K562 treated with DMSO at 1 percent for 12 hours (cell line): ENCODE results near the gene POLR2A. TPM values are rescaled to one million over a fixed set of nuclear protein-coding genes. Genes with fewer than 3 reads are reported as not detected.

ENCODE experiments used
- total RNA-seq: library from RNA; unstranded; fragments of 300-600 nt; gene quantifications from 2 replicates; pipeline ENCODE4 v1.2.3, GENCODE V29; 2022; ENCODE audit not compliant: insufficient read depth

Gene POLR2A
- total RNA-seq = 19.1 and 87.4 TPM in 2 replicates

DNA sequence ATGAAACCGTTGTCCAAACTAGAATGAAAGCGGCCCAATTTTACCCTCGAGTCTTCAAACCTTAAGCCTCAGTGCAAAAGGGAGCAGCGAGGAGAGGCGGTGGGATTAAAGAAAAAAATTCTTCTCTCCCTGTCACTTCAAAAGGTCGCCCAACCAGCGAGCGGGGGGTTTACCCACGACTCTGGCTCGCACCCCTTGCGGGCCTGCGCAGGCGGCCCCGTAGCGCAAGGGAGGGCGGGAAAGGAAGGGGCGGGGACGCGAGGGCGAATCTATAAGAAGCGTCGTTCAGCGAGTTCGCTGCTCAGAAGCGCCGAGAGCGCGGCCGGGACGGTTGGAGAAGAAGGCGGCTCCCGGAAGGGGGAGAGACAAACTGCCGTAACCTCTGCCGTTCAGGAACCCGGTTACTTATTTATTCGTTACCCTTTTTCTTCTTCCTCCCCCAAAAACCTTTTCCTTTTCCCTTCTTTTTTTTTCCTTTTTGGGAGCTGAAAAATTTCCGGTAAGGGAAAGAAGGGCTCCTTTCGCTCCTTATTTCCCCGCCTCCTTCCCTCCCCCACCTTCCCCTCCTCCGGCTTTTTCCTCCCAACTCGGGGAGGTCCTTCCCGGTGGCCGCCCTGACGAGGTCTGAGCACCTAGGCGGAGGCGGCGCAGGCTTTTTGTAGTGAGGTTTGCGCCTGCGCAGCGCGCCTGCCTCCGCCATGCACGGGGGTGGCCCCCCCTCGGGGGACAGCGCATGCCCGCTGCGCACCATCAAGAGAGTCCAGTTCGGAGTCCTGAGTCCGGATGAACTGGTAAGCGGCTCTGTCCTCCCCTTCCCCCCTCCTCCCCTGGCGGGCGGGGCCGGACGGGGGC is at the start of gene POLR2A:
Gene POLR2A (plus strand): TSS at position 300 of the 852 bp plus-strand sequence.

DNA sequence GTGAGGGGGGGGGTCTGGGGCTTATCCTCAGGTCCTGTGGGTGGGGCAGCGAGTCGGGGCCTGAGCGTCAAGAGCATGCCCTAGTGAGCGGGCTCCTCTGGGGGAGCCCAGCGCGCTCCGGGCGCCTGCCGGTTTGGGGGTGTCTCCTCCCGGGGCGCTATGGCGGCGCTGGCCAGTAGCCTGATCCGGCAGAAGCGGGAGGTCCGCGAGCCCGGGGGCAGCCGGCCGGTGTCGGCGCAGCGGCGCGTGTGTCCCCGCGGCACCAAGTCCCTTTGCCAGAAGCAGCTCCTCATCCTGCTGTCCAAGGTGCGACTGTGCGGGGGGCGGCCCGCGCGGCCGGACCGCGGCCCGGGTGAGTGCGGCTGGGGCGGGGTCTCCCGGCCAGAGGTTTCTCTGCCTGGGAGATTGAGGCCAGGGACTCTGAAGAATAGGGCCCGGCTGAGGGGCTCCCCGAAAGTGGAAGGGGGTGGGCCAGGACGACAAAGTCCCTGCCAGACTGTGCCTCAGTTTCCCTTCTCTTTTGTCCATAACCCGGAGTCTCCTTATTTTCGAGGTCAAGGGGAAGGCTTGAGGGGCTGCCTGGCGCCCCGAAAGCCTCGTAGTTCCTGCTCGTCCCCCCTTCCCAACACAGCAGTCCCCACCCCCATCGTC is 44.6 kb upstream of the POLR2A start, which contains the start of gene FGF11:
Gene FGF11 (plus strand): TSS at position 51 of the 651 bp plus-strand sequence. CDS start 109 bp downstream, at position 160.

DNA sequence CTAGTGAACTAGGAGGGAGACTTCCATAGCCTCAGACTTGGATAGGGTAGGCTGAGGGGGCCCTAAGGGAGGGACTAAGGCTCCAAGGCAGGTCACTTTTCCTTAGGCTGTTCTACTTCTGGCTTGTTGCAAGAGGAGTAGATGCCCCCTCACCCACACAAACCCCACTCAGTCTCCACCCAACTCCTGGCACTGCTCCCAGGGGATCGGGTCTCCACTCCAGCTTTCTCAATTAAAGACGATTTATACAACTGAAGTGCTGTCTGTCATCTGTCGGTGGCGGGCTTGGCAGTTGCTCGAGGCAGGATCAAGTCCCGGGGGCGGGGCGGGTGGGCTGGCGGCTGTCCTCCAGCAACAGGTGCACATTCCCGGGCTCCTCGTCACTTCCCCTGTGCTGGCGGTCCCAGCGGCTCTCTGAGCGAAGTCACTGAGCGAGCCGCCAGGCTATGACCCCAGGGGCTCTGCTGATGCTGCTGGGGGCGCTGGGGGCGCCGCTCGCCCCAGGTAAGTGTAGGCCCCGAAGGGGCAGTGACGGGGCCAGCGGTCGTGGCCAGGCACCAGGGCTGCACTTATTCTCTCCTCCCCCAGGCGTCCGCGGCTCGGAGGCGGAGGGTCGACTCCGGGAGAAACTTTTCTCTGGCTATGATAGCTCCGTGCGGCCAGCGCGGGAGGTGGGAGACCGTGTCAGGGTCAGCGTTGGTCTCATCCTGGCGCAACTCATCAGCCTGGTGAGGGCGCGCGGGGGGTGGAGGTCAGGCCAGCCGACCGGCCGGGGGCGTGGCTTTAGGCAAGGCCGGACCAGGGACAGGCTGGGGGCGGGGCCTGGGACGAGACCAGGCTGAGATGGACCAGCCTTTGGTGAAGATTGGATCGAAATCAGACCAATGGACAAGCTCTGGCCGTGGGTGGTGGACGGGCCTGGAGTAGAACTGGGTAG is 39.2 kb upstream of the POLR2A start, which contains the start of gene CHRNB1:
Gene CHRNB1 (plus strand): TSS at position 380 of the 937 bp plus-strand sequence. CDS start 67 bp downstream, at position 447.

DNA sequence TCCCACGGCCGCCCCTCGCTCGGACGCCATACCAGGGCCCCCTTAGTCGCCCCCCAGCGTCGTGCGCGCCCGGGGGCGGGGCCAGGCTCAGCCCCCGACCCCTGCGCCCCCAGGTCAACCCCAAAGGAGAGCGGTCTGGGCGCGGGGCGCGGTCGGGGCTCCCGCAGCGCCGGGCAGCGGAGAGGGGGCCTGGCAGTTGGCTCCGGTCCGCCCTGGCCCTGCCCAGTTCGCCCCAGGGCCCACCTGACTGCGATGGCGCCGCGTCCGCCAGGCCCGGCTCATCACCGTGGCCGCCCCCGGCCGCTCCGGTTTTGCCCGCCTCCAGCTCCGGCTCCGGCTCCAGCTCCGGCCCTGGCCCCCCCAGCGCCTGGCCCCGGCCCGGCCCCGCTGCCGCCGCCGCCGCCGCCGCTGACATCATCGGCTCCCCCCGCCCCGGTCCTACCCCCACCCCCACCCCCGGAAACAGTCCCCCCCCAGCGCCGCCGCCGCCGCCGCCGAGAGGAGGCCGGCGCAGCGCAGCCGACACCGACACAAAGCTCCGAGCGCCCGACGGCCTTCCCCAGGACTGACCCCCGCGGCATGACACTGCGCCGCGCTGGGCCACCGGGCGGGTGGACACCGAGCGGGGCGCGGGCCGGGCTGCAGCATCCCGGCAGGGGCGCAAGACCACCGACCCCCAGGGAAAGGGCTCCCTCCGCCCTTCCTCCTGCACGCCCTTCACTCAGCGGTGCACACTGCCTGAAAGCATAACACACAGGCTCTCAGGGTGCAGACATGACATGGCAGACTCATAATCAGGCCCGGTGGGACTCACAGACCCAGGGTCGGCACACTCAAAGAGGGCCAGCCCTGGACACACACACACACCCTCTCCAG is 4.7 kb upstream of the POLR2A start, which contains the start of gene ZBTB4:
Gene ZBTB4 (minus strand): TSS at position 419 of the 876 bp plus-strand sequence. CDS start 12,830 bp downstream, outside the sequence.

DNA sequence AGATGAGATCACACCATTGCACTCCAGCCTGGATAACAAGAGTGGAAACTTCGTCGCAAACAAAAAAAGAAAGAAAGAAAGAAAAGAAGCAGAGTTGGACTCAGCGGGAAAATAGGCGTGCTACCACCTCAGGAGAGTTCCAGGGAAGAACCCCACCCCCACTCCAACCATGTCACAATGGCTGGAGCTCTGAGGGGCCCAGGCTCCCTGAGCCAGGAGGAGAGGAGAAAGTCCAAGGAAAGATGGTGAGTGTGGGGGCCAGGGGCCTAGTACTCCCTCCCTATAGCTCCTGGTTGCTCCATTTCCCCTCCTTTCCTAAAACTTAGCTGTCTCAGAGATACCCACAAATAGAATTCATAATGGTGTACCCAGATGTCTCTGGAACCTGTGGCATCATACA is 2.9 kb upstream of the POLR2A start, which contains the start of gene SLC35G6:
Gene SLC35G6 (plus strand): TSS at position 172 of the 400 bp plus-strand sequence. CDS start 71 bp downstream, at position 243.

DNA sequence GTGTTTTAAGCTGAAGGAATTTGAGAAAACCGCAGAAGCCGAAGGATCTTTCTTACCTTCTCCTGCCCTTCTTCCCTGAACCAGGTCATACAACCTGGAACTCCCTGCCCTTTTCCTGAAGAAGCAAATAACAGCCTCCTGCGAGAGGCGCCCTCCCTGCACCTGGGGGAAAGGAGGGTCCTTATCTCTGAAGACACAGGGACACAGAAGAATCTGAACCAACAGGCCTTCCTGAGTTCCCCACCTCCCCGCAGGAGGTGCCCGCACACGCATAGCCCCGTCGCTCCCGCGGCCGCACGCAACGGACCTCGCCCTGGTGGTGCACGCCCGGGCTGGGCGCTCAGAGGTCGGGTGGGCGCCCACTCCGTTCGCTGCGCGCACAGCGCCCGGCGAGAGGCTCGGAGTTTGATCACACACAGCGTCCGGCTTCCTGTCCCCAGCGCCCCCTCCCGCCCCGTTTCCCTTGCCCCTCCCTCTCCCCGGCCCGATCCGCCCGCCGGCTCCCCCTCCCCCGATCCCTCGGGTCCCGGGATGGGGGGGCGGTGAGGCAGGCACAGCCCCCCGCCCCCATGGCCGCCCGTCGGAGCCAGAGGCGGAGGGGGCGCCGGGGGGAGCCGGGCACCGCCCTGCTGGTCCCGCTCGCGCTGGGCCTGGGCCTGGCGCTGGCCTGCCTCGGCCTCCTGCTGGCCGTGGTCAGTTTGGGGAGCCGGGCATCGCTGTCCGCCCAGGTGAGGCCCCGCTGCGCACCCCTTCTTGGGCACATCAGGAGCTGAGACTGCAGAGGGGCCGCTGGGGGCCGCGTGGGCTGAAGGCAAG is 64.6 kb downstream of the POLR2A start, which contains the start of gene TNFSF12:
Gene TNFSF12 (plus strand): TSS at position 474 of the 816 bp plus-strand sequence. CDS start 96 bp downstream, at position 570.

Other genes with a start within 250 kb of the POLR2A start
- gene DVL2, start 249.8 kb upstream of the POLR2A start, total RNA-seq = 32.1 and 61.1 TPM in 2 replicates
- gene PHF23, start 244.9 kb upstream of the POLR2A start, total RNA-seq = 23.0 and 29.8 TPM in 2 replicates
- 233 and 263 TPM in 2 replicates for gene GABARAP, start 241.9 kb upstream of the POLR2A start, total RNA-seq
- gene CTDNEP1, start 232.6 kb upstream of the POLR2A start, total RNA-seq = 60.4 and 70.5 TPM in 2 replicates
- 55.2 and 59.1 TPM in 2 replicates for gene ELP5, start 232.2 kb upstream of the POLR2A start, total RNA-seq
- gene CLDN7, start 221.9 kb upstream of the POLR2A start, total RNA-seq = 15.9 and 34.5 TPM in 2 replicates
- gene SLC2A4, start 202.6 kb upstream of the POLR2A start, total RNA-seq = not detected in 2 replicates
- not detected in 2 replicates for gene YBX2, start 189.7 kb upstream of the POLR2A start, total RNA-seq
- gene EIF5A, start 176.7 kb upstream of the POLR2A start, total RNA-seq = 279 and 294 TPM in 2 replicates
- gene GPS2, start 169.0 kb upstream of the POLR2A start, total RNA-seq = 43.1 and 74.6 TPM in 2 replicates
- gene NEURL4, start 155.0 kb upstream of the POLR2A start, total RNA-seq = 7.2 and 16.1 TPM in 2 replicates
- gene ACAP1, start 147.8 kb upstream of the POLR2A start, total RNA-seq = 2.4 and 3.7 TPM in 2 replicates
- 4.2 and 6.3 TPM in 2 replicates for gene KCTD11, start 132.2 kb upstream of the POLR2A start, total RNA-seq
- not detected in 2 replicates for gene TMEM95, start 129.2 kb upstream of the POLR2A start, total RNA-seq
- gene TNK1, start 103.3 kb upstream of the POLR2A start, total RNA-seq = 4.7 and 6.0 TPM in 2 replicates
- 7.2 and 9.4 TPM in 2 replicates for gene PLSCR3, start 89.8 kb upstream of the POLR2A start, total RNA-seq
- gene TMEM256, start 80.3 kb upstream of the POLR2A start, total RNA-seq = 43.4 and 76.9 TPM in 2 replicates
- 4.4 and 13.0 TPM in 2 replicates for gene NLGN2, start 76.5 kb upstream of the POLR2A start, total RNA-seq
- not detected in 2 replicates for gene SPEM1, start 64.0 kb upstream of the POLR2A start, total RNA-seq
- gene SPEM2, start 58.8 kb upstream of the POLR2A start, total RNA-seq = not detected in 2 replicates
- gene SPEM3, start 55.5 kb upstream of the POLR2A start, total RNA-seq = not detected in 2 replicates
- gene TMEM102, start 48.9 kb upstream of the POLR2A start, total RNA-seq = 12.3 and 12.6 TPM in 2 replicates
- gene FGF11, start 44.9 kb upstream of the POLR2A start, total RNA-seq = 3.8 and 6.1 TPM in 2 replicates
- 10.1 and 10.9 TPM in 2 replicates for gene CHRNB1, start 39.3 kb upstream of the POLR2A start, total RNA-seq
- 1.2 and 5.1 TPM in 2 replicates for gene ZBTB4, start 4.7 kb upstream of the POLR2A start, total RNA-seq
- not detected in 2 replicates for gene SLC35G6, start 2.9 kb upstream of the POLR2A start, total RNA-seq
- 0.73 TPM in 1 of 2 replicates, not detected in the other for gene TNFSF12, start 64.7 kb downstream of the POLR2A start, total RNA-seq
- gene TNFSF13, start 74.4 kb downstream of the POLR2A start, total RNA-seq = 2.0 TPM in 1 of 2 replicates, not detected in the other
- gene SENP3, start 77.6 kb downstream of the POLR2A start, total RNA-seq = 34.6 and 35.9 TPM in 2 replicates
- 29.0 and 33.7 TPM in 2 replicates for gene CD68, start 95.3 kb downstream of the POLR2A start, total RNA-seq
- 58.4 and 59.6 TPM in 2 replicates for gene MPDU1, start 99.5 kb downstream of the POLR2A start, total RNA-seq
- 2.3 and 5.6 TPM in 2 replicates for gene SOX15, start 105.7 kb downstream of the POLR2A start, total RNA-seq
- 43.7 and 60.0 TPM in 2 replicates for gene FXR2, start 130.5 kb downstream of the POLR2A start, total RNA-seq
- 61.5 and 61.6 TPM in 2 replicates for gene SAT2, start 143.5 kb downstream of the POLR2A start, total RNA-seq
- not detected in 2 replicates for gene SHBG, start 145.8 kb downstream of the POLR2A start, total RNA-seq
- 1.7 and 4.2 TPM in 2 replicates for gene ATP1B2, start 166.6 kb downstream of the POLR2A start, total RNA-seq
- 5.9 and 6.0 TPM in 2 replicates for gene TP53, start 203.1 kb downstream of the POLR2A start, total RNA-seq
- 40.5 and 46.5 TPM in 2 replicates for gene WRAP53, start 204.1 kb downstream of the POLR2A start, total RNA-seq
- not detected in 2 replicates for gene EFNB3, start 220.8 kb downstream of the POLR2A start, total RNA-seq
- not detected in 2 replicates for gene DNAH2, start 233.4 kb downstream of the POLR2A start, total RNA-seq